GM18909 (cell line): ENCODE results near the gene DSEL.

Experiments used
- ATAC-seq: cut with Tn5 transposase; IDR thresholded peaks from one replicate; pipeline ENCODE4 v1.9.1; 2021; ENCODE audit warnings: mild to moderate bottlenecking; ENCODE audit not compliant: unreplicated experiment, poor library complexity

The DSEL gene

DNA sequence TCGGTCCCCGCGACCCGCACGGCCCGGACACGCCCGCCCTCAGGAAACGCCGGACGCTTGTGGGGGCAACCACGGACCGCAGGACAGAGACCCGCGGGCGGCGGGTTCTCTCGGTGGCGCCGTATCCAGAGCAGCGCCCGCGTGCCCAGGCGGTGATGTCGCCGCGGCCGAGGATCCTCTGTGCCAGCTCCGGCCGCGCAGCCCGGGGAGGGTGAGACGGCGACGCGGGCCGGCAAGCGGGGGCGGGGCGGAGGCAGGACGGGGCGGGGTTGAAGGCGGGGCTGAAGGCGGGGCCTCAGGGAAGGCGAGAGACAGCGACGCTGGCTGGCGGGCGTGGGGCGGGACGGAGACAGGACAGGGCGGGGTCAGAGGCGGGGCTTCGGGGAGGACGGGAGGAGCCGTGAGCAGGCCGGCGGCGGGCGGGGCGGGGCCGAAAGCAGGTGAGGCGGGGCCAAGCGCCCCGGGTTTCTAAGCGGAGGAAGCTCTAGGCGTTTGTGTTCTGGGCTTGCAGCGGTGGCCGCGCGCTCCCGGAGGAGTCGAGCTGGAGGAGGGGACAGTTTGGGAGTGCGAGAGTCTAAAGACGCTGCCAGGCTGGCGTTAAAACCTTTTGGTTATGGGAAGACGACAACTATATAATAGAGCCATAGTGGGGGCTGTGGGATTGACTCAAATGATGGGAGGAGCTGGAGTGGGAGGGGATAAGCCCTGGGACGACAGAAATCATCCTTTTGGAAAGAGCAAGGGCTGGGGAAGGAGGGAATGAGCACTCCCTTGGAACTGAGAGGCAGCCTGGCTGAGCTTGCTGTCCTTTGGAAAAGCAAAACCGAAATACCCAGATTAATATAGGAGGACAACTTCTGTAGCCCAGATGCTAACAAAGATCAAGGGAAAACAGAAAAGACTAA is at the start of gene DSEL:
Gene DSEL, minus strand, starts transcription at position 182 of the 905 bp plus-strand sequence. CDS start 2,112 bp downstream, outside the sequence.
- ATAC-seq: peak; percentile 97

DNA sequence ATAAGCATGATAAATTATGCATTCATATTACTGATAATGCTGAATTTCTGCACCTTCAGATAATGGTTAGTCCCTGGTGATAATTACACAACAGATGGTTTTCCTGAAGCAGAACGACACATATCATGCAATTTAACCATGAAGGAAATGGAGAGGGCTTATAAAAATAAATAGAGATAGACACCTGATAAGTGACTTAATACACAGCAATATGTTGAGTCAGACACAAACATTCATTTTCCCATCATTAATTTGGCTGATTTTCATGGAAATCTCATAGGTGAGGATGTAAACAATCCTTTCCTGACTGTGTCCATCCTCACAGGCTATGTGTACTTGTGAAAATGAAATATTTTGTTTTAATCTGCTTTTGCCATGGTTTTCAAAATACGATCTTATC is 36.9 kb upstream of the DSEL start:
- ATAC-seq: no peak

- no peak for ATAC-seq
Measured at GRCh38 chr18:67550872-67551520, 34.5 kb upstream of the DSEL start.

DNA sequence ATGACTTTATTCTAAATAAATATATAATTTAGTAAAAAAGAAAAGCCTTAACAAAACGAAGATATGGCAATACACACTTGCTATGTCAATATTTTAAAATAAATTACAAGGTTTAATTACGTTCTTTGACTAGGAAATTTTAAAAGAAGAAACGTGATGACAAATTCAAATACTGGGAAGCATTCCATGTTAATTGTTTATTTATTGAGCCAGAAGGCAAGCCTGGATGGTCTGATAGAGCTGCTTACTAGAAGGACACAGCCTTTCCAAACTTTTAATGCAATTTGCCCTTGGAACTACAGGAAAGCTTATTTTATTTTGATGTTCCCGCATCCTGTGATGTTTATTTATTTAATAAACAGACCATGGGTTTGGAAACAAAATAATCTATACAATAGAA is 33.4 kb upstream of the DSEL start:
- ATAC-seq: no peak

DNA sequence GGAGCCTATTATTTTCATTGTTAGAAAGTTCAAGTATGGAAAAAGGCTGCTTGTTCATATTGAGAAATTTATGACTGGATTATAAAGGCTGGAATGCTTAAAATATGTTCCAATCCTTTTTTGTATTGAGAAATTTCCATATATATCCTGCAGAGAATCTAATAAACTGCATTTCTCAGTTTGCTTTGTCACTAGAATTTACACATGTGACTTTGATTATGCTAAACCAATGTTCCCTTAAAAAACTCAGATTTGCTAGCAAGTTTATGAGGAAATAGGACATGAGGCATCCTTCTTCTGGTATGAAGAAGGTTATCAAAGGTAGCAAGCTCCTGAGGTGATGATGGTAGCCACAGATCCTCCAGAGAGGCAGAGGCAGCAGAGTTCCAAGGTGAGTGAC is 29.2 kb upstream of the DSEL start:
- no peak for ATAC-seq

- no peak for ATAC-seq
Measured at GRCh38 chr18:67540559-67540958, 24.0 kb upstream of the DSEL start.

GRCh38 chr18:67531929-67532328 is 15.4 kb upstream of the DSEL start:
- ATAC-seq: no peak

DNA sequence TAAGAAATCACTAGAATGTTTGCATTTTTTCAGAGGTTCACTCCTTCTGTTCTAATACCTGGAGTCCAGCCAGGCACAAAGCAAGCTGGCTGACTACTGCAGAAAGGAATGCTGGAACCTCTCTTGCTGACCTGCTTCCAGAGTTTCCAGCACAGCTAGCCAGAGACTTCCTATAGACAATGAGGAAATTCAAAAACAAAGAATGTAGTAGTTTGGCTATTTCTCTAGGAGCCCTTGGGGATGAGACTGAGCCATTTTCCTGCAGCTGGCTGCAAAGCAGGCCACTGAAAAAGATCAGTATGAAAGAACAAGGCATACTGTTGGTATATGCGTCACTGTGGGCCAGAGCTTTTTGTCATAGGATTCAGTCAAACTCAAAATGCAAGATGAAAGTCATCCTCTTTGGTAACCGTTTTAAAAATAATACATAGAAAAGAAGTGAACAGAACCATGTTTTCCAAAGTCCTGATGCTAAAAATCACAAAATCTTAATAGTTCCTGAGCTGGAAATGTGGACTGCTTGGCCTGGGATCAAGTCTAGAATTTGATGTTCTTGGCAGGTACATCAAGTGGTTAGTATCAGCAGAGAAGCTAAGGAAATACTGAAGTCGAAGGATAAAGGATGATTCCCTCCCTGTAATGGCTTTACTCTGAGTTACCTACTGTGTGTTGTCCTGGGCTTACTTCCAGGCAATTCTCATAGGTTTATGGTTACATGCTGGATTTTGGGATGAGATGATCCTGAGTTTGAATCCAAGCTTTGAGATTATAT is 9.0 kb upstream of the DSEL start:
- no peak for ATAC-seq

DNA sequence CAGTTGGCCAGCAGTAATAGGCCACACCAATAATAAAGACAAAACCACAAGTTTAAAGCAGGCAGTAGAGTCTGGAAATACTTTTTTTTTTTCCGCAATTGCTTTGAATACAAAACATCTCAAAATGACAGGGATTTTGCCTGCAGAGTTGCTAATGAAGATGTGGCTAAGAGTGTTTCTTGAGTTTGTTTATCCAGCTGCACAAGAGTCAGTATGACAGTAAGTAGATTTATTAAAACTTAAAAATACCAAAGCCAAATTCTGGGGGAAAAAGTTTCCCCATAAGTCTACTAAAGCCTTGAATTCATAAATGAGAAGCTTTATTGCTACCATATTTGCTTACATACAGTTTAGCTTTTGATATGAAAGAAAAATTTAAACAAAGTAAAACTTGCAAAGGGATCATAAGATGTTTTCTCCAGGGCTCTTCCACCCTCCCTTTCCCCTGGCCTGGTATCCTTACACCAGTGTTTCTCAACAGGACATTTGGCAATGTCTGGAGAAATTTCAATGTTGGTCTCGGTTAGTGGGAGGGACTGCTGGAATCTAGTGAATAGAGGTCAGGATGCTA is 3.9 kb upstream of the DSEL start:
- no peak for ATAC-seq

DNA sequence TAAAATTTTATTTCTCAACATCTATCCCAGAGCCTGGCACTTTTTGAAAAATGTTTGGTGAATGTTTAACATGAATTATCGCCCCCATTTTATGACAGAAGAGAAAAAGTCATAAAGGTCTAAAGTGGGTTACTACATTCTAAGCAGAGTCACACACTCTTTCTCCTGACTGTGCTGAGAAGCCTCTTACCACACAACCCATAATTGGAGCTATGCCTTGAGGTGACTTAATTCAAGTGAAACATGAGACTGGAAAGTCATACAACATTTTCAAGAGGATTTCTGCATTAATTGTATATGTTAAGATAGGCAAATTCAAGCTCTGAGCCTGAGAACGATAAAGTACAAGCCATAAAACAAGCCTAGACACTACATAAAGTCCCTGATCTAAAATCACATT is 3.1 kb upstream of the DSEL start:
- ATAC-seq: no peak

DNA sequence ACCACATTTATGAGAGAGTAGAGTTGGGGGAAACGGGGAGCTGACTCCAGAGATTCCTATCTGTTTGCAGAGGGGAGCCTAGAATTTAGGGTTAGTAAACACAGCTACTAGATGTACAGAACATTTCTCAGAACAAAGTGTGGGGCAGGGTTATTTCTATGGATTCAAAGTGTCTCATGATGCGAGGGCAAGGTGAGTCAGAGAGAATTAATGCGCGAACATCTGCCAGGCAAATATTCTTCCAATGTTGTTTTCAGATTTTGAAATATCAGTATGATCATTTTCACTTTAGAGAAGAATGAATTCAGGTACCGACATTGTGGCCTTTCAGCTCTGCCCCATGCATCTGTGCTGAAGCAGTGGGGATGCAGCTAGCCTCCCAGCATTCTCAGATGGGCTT is 2.0 kb upstream of the DSEL start:
- ATAC-seq: no peak

GRCh38 chr18:67517444-67517765 is 885 bp upstream of the DSEL start:
- ATAC-seq: no peak

GRCh38 chr18:67515942-67516538 is 480 bp downstream of the DSEL start:
- ATAC-seq: peak; percentile 39

DNA sequence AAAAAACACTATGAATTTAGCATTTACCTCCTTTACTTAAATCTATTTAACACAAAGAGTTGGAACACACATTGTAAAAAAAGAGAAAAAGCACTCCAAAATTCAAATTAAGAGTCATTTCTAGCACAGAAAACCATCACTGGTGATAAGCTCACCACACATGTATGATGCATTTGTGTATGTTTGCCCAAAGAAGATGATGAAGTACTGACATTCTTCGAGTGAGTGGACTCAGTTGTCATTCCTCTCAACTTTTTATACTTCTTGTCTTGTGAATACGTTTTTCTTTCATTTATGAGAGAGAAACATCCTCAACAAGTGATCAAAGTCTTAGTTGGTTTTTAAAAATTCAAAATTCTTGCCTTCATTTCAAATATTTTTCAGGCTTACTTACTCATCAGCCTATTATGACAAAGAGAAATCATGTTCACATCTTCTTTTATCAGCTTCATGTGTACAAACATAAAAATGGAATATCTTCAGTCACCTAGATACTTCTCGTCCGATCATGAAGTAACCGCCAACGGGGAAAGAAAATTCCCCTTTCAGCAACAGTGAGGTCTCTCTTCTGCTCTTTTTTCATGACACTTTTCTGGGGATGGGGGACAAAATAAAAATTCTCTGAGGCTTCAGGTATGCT is 1.5 kb downstream of the DSEL start:
- no peak for ATAC-seq

- no peak for ATAC-seq
Measured at GRCh38 chr18:67514465-67514864, 2.1 kb downstream of the DSEL start.

GRCh38 chr18:67513280-67513679 is 3.2 kb downstream of the DSEL start:
- no peak for ATAC-seq

- no peak for ATAC-seq
Measured at GRCh38 chr18:67511840-67512239, 4.7 kb downstream of the DSEL start.

DNA sequence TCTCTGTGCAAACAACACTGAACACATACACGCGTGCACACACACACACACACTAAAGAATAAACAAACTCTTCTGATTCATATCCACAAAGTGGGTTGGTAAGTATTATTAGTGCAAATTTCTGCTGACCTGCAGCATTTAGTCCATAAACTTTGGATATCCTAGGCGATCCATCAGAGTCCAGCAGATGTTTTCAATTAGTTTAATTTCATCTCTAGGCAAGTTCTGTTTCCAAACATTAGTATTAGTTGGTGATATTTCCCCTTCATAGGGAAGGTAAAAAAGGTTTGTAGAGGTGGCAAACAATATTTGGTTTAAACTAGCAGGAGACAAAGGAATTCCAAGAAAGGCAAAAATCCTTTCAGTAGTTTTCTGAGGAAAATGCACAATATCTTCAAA is 5.7 kb downstream of the DSEL start:
- no peak for ATAC-seq

DNA sequence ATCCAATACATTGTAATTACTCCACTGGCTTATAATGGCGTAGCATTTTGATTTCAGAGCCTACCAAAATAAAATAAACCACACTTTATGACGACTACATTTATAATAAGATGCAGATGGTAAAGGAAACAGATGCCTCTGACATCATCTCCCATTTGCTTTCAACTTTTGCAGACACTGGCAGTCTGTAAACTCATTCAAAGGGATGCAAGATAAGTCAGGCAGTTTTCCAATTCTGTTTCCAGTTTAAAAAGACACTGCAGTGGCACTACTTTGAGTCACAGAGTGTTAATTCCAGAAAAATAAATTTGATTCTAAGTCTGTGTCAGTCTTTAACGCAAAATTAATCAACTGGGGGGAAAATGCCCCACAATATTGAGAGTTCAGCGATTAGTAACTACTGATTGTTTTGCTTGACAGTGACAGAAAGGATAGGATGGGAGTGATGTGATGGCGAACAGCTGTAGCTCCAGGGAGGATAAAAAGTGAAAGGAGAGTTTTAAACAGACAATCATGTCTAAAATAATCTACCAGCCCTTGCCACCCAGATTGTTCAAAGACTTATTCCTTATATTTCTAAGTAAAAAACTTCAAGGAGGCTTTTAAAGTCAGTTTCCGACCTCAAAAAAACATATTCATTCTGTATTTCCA is 6.7 kb downstream of the DSEL start:
- no peak for ATAC-seq
